ENCODE measurements around the gene MAGI1. TPM values are rescaled to one million over a fixed set of nuclear protein-coding genes. Genes with fewer than 3 reads are reported as not detected.

MAGI1 gene
- total RNA-seq, 1 donor from 2014 or later: 49.8 TPM

DNA sequence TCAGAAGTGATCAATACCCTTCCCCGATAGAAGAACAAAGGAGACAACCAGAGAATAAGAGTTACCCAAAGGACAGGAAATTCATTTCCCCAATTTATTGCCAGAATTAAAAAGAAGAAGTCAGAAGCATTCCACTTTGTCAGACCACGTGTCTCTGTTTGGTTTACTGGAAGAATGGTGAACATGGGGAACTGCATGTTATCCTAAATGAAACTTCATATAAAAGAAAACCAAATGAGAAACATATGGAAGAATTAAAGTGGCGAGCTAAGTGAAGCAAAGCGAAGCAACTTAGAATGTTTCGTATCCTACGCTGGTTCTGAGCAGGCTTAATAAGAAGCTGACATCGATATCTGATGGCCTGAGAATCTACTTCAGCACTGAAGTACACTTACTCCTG lies 190.7 kb downstream of the MAGI1 start:
- Mint-ChIP-seq H3K4me3 (no peak overlapping the region), H3K27me3 (ENCODE audit: low read depth) (no peaks in the 10 kb centered on the region), H3K9me3 (peaks cover 5% of the 10 kb centered on the region), H3K4me1 (no peaks in the 10 kb centered on the region), H3K36me3 (ENCODE audit: low read depth) (no peaks in the 10 kb centered on the region), H3K27ac (ENCODE audit: unreplicated experiment) (no peak overlapping the region)
- no peak for DNase-seq (ENCODE audit: low read depth, low spot score)
- TF ChIP-seq CTCF (conservative IDR thresholded peaks at IDR 0.05): no peak

DNA sequence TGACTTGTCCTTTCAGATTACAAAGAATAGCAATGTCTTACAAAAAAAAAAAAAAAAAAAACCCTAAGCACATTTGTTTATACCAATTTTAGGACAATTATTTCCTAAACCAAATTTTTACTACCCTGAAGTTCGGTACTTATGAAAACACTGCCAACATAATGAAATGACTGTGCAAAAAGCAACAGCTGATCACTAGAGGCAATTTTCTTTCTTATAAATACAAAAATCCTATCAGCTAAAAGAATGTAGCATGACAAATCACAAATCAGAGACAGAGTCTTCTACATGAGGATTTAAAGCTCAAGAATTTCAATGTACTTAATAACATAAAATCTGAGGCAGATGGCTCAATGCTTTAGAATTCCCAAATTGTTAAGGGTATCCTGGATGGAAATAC lies 191.8 kb downstream of the MAGI1 start:
- no peak for DNase-seq (ENCODE audit: low read depth, low spot score)
- no peak for TF ChIP-seq CTCF (conservative IDR thresholded peaks at IDR 0.05)
- Mint-ChIP-seq H3K4me1 (no peaks in the 10 kb centered on the region), H3K27ac (ENCODE audit: unreplicated experiment) (no peak overlapping the region), H3K9me3 (peaks cover 5% of the 10 kb centered on the region), H3K36me3 (ENCODE audit: low read depth) (no peaks in the 10 kb centered on the region), H3K27me3 (ENCODE audit: low read depth) (no peaks in the 10 kb centered on the region), H3K4me3 (no peak overlapping the region)

DNA sequence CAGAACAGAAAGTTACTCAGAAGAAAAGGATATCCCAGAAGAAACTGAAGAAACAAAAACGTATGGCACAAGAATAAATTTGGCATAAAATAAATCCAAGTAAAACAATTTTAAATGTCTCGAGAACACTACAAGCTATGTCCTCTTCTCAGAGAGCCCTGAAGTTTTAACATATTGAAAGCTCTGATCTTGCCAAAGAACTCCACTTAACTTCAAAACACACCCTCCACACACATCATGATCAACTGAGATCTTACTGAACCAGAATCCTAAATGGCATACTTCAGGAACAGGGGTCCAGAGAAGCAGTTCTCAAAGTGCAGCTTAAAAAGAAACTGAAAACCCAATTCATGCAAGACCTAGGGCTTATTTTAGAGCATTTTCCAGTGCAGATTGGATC lies 194.3 kb downstream of the MAGI1 start:
- H3K4me3 Mint-ChIP-seq: no peak overlapping the region
- H3K9me3 Mint-ChIP-seq: peaks cover 5% of the 10 kb centered on the region
- no peaks in the 10 kb centered on the region for H3K4me1 Mint-ChIP-seq
- no peaks in the 10 kb centered on the region for H3K27me3 Mint-ChIP-seq (ENCODE audit: low read depth)
- H3K27ac Mint-ChIP-seq (ENCODE audit: unreplicated experiment): no peak overlapping the region
- no peak for DNase-seq (ENCODE audit: low read depth, low spot score)
- H3K36me3 Mint-ChIP-seq (ENCODE audit: low read depth): no peaks in the 10 kb centered on the region
- TF ChIP-seq CTCF (conservative IDR thresholded peaks at IDR 0.05): no peak

- Mint-ChIP-seq H3K4me1 (no peaks in the 10 kb centered on the region), H3K36me3 (ENCODE audit: low read depth) (no peaks in the 10 kb centered on the region), H3K27ac (ENCODE audit: unreplicated experiment) (no peak overlapping the region), H3K27me3 (ENCODE audit: low read depth) (no peaks in the 10 kb centered on the region), H3K4me3 (no peak overlapping the region), H3K9me3 (peaks cover 5% of the 10 kb centered on the region)
- DNase-seq (ENCODE audit: low read depth, low spot score): no peak
- TF ChIP-seq CTCF (conservative IDR thresholded peaks at IDR 0.05): no peak
These were observed 195.0 kb downstream of the MAGI1 start for GRCh38 chr3:65843732-65844131.

DNA sequence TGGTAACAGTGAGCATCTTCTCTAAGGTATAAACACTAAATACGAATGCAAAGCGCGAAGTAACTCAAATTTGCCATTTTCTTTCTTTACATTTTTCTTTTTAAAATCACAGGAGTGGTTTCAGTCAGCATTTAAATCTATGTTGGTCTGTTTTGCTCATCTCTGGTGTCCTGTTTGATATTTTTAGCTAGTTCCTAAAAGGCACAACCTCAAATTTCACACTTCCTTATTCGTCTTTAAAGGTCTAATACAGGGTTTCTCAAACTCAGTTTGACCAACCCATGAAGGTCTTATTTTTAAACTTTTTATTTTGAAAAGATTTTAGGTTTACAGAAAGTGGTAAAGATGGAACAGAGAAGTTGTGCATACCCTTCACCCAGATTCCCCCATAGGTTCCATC lies 201.1 kb downstream of the MAGI1 start:
- no peak for DNase-seq (ENCODE audit: low read depth, low spot score)
- no peak for TF ChIP-seq CTCF (conservative IDR thresholded peaks at IDR 0.05)
- H3K9me3 Mint-ChIP-seq: no peaks in the 10 kb centered on the region

DNA sequence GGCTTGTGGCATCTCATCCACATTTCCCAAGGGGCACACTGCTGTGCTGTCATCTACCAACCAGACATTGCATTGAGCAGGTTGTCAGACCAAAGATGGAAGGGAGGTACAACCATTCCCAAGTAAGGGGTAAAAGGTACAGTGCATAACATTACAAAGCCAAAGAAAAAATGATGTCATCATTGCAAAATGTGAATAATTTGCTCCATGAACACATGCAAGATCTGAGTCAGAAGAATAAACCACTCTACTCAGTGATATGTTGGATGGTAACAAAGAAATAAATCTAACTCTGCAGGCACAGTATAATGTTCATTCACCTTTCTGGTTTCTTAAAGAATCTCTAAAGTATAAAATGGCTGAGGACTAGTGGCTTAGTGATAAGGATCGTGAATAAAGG lies 202.7 kb downstream of the MAGI1 start:
- Mint-ChIP-seq H3K36me3 (ENCODE audit: low read depth) (no peaks in the 10 kb centered on the region), H3K27ac (ENCODE audit: unreplicated experiment) (no peak overlapping the region), H3K27me3 (ENCODE audit: low read depth) (no peaks in the 10 kb centered on the region), H3K4me1 (peaks cover 14% of the 10 kb centered on the region), H3K4me3 (no peak overlapping the region), H3K9me3 (no peaks in the 10 kb centered on the region)
- TF ChIP-seq CTCF (conservative IDR thresholded peaks at IDR 0.05): no peak
- no peak for DNase-seq (ENCODE audit: low read depth, low spot score)

More for the DNA sequence above, 201.1 kb downstream of the MAGI1 start:
- peaks cover 1% of the 10 kb centered on the region for H3K4me1 Mint-ChIP-seq
- no peak overlapping the region for H3K4me3 Mint-ChIP-seq
- no peak overlapping the region for H3K27ac Mint-ChIP-seq (ENCODE audit: unreplicated experiment)
- H3K36me3 Mint-ChIP-seq (ENCODE audit: low read depth): no peaks in the 10 kb centered on the region
- no peaks in the 10 kb centered on the region for H3K27me3 Mint-ChIP-seq (ENCODE audit: low read depth)

All from neural crest cell (in vitro differentiated cells).